ENCODE data around the gene CMYA5.

The CMYA5 gene

GRCh38 chr5:79798893-79799590 is 109.4 kb downstream of the CMYA5 start:
- DNase-seq (ENCODE audit: low read depth), result no peak
- TF ChIP-seq CTCF (conservative IDR thresholded peaks at IDR 0.05; ENCODE audit: control insufficient read depth, insufficient read depth, low read depth, low read length), result no peak
- H3K4me3 ChIP-seq (ENCODE audit: control insufficient read depth, low read depth, low read length), result no peak overlapping the region

GRCh38 chr5:79800979-79801827 is 111.6 kb downstream of the CMYA5 start:
- TF ChIP-seq CTCF (conservative IDR thresholded peaks at IDR 0.05; ENCODE audit: control insufficient read depth, insufficient read depth, low read depth, low read length), result no peak
- DNase-seq (ENCODE audit: low read depth), result peak; percentile 13

GRCh38 chr5:79802406-79802805 is 112.8 kb downstream of the CMYA5 start:
- H3K4me3 ChIP-seq (ENCODE audit: control insufficient read depth, low read depth, low read length), result no peak overlapping the region
- no peak for DNase-seq (ENCODE audit: low read depth)

More at GRCh38 chr5:79800979-79801827, 111.6 kb downstream of the CMYA5 start:
- H3K4me3 ChIP-seq (ENCODE audit: control insufficient read depth, low read depth, low read length), result no peak overlapping the region

GRCh38 chr5:79803007-79803406 is 113.4 kb downstream of the CMYA5 start:
- H3K4me3 ChIP-seq (ENCODE audit: control insufficient read depth, low read depth, low read length), result no peak overlapping the region
- no peak for TF ChIP-seq CTCF (conservative IDR thresholded peaks at IDR 0.05; ENCODE audit: control insufficient read depth, insufficient read depth, low read depth, low read length)
- peak; percentile 5 for DNase-seq (ENCODE audit: low read depth)

More at GRCh38 chr5:79802406-79802805, 112.8 kb downstream of the CMYA5 start:
- no peak for TF ChIP-seq CTCF (conservative IDR thresholded peaks at IDR 0.05; ENCODE audit: control insufficient read depth, insufficient read depth, low read depth, low read length)

GRCh38 chr5:79806741-79807140 is 117.1 kb downstream of the CMYA5 start:
- TF ChIP-seq CTCF (conservative IDR thresholded peaks at IDR 0.05; ENCODE audit: control insufficient read depth, insufficient read depth, low read depth, low read length), result no peak
- H3K4me3 ChIP-seq (ENCODE audit: control insufficient read depth, low read depth, low read length), result no peak overlapping the region
- DNase-seq (ENCODE audit: low read depth), result peak; percentile 5

GRCh38 chr5:79809743-79810142 is 120.1 kb downstream of the CMYA5 start:
- TF ChIP-seq CTCF (conservative IDR thresholded peaks at IDR 0.05; ENCODE audit: control insufficient read depth, insufficient read depth, low read depth, low read length), result no peak
- H3K4me3 ChIP-seq (ENCODE audit: control insufficient read depth, low read depth, low read length), result no peak overlapping the region
- peak; percentile 37 for DNase-seq (ENCODE audit: low read depth)
